ENCODE results near the gene NFE2L1. TPM values are rescaled to one million over a fixed set of nuclear protein-coding genes. Genes with fewer than 3 reads are reported as not detected.

NFE2L1 gene
- total and polyA plus RNA-seq, 9 of the 15 experiments (the other 6 are each of a cell fraction or from before 2014, with no cell fraction given), result 2.0 to 68.6 (median 39.7) TPM

DNA sequence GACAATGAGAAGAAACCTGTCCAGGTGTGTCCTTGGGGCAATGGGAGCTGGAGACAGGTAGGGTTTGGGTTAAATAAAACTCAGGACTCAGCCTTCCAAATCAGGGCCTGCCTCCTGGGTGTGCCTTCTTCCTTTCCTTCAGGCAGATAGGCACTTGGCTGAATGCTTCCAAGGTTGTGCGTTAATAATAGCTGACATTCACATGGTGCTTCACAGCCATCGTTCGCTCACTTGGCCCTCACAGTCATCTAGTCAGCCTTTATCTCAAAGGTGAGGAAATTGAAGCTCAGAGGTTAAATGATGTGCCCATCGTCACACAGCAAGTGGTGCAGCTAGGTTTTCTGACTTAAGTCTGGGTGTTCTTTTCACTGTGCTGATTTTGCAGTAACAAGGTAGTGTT, 9.5 kb downstream of the NFE2L1 start (continued):
- TF ChIP-seq, protein P1, sequence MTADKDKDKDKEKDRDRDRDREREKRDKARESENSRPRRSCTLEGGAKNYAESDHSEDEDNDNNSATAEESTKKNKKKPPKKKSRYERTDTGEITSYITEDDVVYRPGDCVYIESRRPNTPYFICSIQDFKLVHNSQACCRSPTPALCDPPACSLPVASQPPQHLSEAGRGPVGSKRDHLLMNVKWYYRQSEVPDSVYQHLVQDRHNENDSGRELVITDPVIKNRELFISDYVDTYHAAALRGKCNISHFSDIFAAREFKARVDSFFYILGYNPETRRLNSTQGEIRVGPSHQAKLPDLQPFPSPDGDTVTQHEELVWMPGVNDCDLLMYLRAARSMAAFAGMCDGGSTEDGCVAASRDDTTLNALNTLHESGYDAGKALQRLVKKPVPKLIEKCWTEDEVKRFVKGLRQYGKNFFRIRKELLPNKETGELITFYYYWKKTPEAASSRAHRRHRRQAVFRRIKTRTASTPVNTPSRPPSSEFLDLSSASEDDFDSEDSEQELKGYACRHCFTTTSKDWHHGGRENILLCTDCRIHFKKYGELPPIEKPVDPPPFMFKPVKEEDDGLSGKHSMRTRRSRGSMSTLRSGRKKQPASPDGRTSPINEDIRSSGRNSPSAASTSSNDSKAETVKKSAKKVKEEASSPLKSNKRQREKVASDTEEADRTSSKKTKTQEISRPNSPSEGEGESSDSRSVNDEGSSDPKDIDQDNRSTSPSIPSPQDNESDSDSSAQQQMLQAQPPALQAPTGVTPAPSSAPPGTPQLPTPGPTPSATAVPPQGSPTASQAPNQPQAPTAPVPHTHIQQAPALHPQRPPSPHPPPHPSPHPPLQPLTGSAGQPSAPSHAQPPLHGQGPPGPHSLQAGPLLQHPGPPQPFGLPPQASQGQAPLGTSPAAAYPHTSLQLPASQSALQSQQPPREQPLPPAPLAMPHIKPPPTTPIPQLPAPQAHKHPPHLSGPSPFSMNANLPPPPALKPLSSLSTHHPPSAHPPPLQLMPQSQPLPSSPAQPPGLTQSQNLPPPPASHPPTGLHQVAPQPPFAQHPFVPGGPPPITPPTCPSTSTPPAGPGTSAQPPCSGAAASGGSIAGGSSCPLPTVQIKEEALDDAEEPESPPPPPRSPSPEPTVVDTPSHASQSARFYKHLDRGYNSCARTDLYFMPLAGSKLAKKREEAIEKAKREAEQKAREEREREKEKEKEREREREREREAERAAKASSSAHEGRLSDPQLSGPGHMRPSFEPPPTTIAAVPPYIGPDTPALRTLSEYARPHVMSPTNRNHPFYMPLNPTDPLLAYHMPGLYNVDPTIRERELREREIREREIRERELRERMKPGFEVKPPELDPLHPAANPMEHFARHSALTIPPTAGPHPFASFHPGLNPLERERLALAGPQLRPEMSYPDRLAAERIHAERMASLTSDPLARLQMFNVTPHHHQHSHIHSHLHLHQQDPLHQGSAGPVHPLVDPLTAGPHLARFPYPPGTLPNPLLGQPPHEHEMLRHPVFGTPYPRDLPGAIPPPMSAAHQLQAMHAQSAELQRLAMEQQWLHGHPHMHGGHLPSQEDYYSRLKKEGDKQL (CRISPR knock-in tag; IDR thresholded peaks at IDR 0.05; ENCODE audit: borderline replicate concordance), result no peak
- no peak for TF ChIP-seq MTF1 (CRISPR knock-in tag; IDR thresholded peaks at IDR 0.05; ENCODE audit: borderline replicate concordance)
- no peak for TF ChIP-seq RBFOX2 (IDR thresholded peaks at IDR 0.05; ENCODE audit: low read depth, low read length)
- no peak for TF ChIP-seq PTTG1 (tag; IDR thresholded peaks at IDR 0.05; ENCODE audit: low read depth)
- TF ChIP-seq, protein P2, sequence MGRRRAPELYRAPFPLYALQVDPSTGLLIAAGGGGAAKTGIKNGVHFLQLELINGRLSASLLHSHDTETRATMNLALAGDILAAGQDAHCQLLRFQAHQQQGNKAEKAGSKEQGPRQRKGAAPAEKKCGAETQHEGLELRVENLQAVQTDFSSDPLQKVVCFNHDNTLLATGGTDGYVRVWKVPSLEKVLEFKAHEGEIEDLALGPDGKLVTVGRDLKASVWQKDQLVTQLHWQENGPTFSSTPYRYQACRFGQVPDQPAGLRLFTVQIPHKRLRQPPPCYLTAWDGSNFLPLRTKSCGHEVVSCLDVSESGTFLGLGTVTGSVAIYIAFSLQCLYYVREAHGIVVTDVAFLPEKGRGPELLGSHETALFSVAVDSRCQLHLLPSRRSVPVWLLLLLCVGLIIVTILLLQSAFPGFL (CRISPR knock-in tag; IDR thresholded peaks at IDR 0.05), result no peak
- no peak for TF ChIP-seq SP1 (CRISPR knock-in tag; IDR thresholded peaks at IDR 0.05)
- no peak for TF ChIP-seq BDP1 (IDR thresholded peaks at IDR 0.05; ENCODE audit: insufficient read depth, insufficient read length)
- TF ChIP-seq MEIS2 (IDR thresholded peaks at IDR 0.05; ENCODE audit: partially characterized antibody), result no peak
- TF ChIP-seq, protein P3, sequence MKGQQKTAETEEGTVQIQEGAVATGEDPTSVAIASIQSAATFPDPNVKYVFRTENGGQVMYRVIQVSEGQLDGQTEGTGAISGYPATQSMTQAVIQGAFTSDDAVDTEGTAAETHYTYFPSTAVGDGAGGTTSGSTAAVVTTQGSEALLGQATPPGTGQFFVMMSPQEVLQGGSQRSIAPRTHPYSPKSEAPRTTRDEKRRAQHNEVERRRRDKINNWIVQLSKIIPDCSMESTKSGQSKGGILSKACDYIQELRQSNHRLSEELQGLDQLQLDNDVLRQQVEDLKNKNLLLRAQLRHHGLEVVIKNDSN (CRISPR knock-in tag; IDR thresholded peaks at IDR 0.05), result no peak
- no peak for TF ChIP-seq ZNF134 (CRISPR knock-in tag; conservative IDR thresholded peaks at IDR 0.05)
